GM10266 (cell line): Measurements from ENCODE around the gene TAGLN3.

Experiments used
- DNase-seq: peaks from one replicate; pipeline ENCODE4 v3.0.0; 2012; ENCODE audit errors: extremely low spot score
- CTCF ChIP-seq: IDR thresholded peaks from 2 replicates; pipeline ENCODE4 v1.5.1; 2012; ENCODE audit warnings: mild to moderate bottlenecking, low read depth; ENCODE audit not compliant: control insufficient read depth, insufficient read depth; ENCODE audit errors: missing control alignments

The TAGLN3 gene

DNA sequence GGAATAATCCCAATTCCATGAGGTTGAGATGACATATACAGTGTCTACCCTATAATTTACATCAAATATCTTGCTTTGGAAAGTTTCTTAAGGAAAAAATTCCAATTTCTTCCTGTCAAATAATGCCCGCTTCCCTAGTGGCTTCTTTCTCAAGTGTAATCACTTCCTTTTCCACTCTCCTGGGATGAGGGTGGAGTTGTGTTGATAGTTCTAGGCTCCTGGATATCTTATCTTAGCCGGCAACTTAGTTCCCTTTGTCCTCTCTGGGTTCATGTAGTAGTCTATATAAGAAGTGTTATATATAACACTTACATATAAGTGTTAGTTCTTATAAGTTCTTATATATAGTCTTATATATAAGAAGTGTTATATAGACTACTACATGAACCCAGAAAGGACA, 10.9 kb downstream of the TAGLN3 start:
- no peak for DNase-seq
- TF ChIP-seq CTCF: no peak

DNA sequence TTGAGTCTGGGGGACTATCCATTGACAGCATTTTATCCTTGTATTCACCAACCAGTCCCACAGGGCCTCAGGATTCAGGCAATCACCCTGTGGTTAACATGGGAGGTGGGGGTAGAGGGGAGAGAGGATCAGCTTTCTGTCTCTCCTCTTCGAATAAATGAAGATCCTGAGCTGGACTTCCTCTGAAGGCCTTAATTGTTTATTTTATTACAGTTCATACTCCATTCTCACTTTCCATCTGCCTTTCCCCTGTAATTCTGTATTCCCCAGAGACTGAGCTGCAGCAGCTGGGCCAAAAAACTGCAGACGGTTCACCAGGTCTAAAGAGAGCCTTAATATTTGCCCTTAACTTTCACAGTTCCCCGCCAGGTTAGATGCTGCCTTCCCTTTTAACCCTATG, 11.9 kb downstream of the TAGLN3 start:
- no peak for DNase-seq
- no peak for TF ChIP-seq CTCF

- no peak for DNase-seq
- no peak for TF ChIP-seq CTCF
Measured at GRCh38 chr3:112011376-112011940, 12.7 kb downstream of the TAGLN3 start.

DNA sequence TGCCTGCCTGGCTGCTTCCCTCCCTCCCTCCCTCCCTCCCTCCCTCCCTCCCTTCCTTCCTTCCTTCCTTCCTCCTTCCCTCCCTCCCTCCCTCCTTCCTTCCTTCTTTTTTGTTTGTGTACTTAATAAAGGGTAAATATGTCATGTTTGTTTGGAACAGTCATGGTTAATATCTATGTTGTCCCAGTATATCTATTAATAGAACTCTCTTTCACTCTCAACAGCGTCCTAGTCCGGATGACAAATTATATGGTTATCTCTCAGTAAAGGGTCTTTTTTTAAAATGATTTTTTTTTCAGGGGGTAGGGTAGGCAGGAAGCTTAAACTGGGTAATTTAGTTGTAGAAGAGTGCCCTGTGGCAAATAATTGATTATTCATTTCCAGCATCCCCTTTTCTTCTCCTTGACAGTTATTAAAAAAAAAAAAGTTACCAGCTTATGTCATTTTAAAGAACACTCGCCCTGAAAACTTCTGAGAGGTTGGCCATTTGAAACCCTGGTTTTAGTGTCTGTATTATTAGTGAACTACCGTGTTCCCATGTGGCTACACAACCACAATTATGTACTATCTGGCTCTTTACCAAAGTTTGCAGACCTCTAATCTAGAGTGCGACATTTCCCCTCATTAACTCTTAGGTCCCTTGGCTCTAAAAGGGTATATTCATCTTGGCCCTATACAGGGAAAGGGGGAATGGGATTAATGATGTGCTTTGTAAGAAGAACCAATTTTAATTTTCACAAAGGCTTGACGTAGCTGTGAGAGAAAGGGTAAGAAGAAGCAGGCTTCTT, 13.7 kb downstream of the TAGLN3 start:
- TF ChIP-seq CTCF: no peak
- DNase-seq: no peak

GRCh38 chr3:112013058-112013783, 14.5 kb downstream of the TAGLN3 start:
- peak; percentile 62 for DNase-seq

GRCh38 chr3:112013784-112014143, 15.0 kb downstream of the TAGLN3 start:
- no peak for TF ChIP-seq CTCF
- DNase-seq: no peak

More at GRCh38 chr3:112013058-112013783, 14.5 kb downstream of the TAGLN3 start:
- TF ChIP-seq CTCF: peak; percentile 68

- no peak for DNase-seq
- no peak for TF ChIP-seq CTCF
Measured at GRCh38 chr3:112017091-112017490, 18.4 kb downstream of the TAGLN3 start.
